Mesenchymal stem cell (in vitro differentiated cells and primary cell): ENCODE data around the gene TRPM4.

Experiments
- DNase-seq: peaks from one replicate; pipeline ENCODE4 v3.0.0-alpha.2; 2013
- H2AFZ ChIP-seq: one replicate; pipeline ENCODE4 v1.6.1; 2013; ENCODE audit warnings: low read depth, mild to moderate bottlenecking, control low read depth, inconsistent platforms, low read length, moderate library complexity
- H2AK5ac ChIP-seq: 2 replicates; pipeline ENCODE4 v1.6.1; 2013; ENCODE audit warnings: low read length, moderate library complexity, mild to moderate bottlenecking, inconsistent platforms; ENCODE audit not compliant: severe bottlenecking
- H2BK120ac ChIP-seq: one replicate; pipeline ENCODE4 v1.6.1; 2013; ENCODE audit warnings: low read depth, mild to moderate bottlenecking, inconsistent platforms, low read length, moderate library complexity
- H2BK12ac ChIP-seq, 2 experiments: one replicate each; pipeline ENCODE4 v1.6.1; 2013; ENCODE audit warnings: inconsistent platforms in 2 of 2, low read length in 2 of 2, mild to moderate bottlenecking in 2 of 2, moderate library complexity in 2 of 2, control low read depth in 1 of 2
- H2BK15ac ChIP-seq: one replicate; pipeline ENCODE4 v1.6.1; 2013; ENCODE audit warnings: mild to moderate bottlenecking, low read depth, inconsistent platforms; ENCODE audit not compliant: poor library complexity, severe bottlenecking
- H2BK5ac ChIP-seq: 2 replicates; pipeline ENCODE4 v1.6.1; 2013; ENCODE audit warnings: low read depth, mild to moderate bottlenecking, low read length, control low read depth, inconsistent platforms; ENCODE audit not compliant: poor library complexity, severe bottlenecking
- H3K14ac ChIP-seq, 2 experiments: one replicate each; pipeline ENCODE4 v1.6.1; 2013; ENCODE audit warnings: inconsistent platforms in 2 of 2, low read length in 2 of 2, control low read depth in 1 of 2, mild to moderate bottlenecking in 1 of 2, moderate library complexity in 1 of 2
- H3K18ac ChIP-seq, 2 experiments: one replicate each; pipeline ENCODE4 v1.6.1; 2013; ENCODE audit warnings: inconsistent platforms in 2 of 2, low read length in 2 of 2, control low read depth in 1 of 2, low read depth in 1 of 2, mild to moderate bottlenecking in 1 of 2
- H3K23ac ChIP-seq, 2 experiments: one replicate each; pipeline ENCODE4 v1.6.1; 2013; ENCODE audit warnings: inconsistent platforms in 2 of 2, low read length in 2 of 2, mild to moderate bottlenecking in 2 of 2, moderate library complexity in 2 of 2, control low read depth in 1 of 2
- H3K27ac ChIP-seq: 2 replicates; pipeline ENCODE4 v1.5.1; 2013; ENCODE audit warnings: mild to moderate bottlenecking, moderate library complexity, low read length, control low read depth, inconsistent platforms; ENCODE audit not compliant: poor library complexity, severe bottlenecking
- H3K27me3 ChIP-seq, 2 experiments: 2 replicates each; pipeline versions ENCODE4 v1.6.1 to v1.7.0; 2013; ENCODE audit warnings: low read length in 2 of 2, mild to moderate bottlenecking in 2 of 2, moderate library complexity in 2 of 2, control low read depth in 1 of 2, inconsistent platforms in 1 of 2; ENCODE audit not compliant: control insufficient read depth in 1 of 2, insufficient read depth in 1 of 2
- H3K36me3 ChIP-seq, 2 experiments: 2 replicates each; pipeline versions ENCODE4 v1.6.1 to v1.7.0; 2013; ENCODE audit warnings: low read length in 2 of 2, control low read depth in 1 of 2, inconsistent platforms in 1 of 2, low read depth in 1 of 2, mild to moderate bottlenecking in 1 of 2; ENCODE audit not compliant: insufficient read depth in 2 of 2, control insufficient read depth in 1 of 2
- H3K4ac ChIP-seq, 2 experiments: one replicate each; pipeline ENCODE4 v1.6.1; 2013; ENCODE audit warnings: inconsistent platforms in 2 of 2, low read length in 2 of 2, mild to moderate bottlenecking in 2 of 2, moderate library complexity in 2 of 2, control low read depth in 1 of 2, low read depth in 1 of 2
- H3K4me1 ChIP-seq: 2 replicates; pipeline ENCODE4 v1.6.1; 2013; ENCODE audit warnings: low read depth, low read length, control low read depth; ENCODE audit not compliant: control insufficient read depth, insufficient read depth
- H3K4me2 ChIP-seq: 2 replicates; pipeline ENCODE4 v1.6.1; 2013; ENCODE audit warnings: low read length, mild to moderate bottlenecking, inconsistent platforms; ENCODE audit not compliant: poor library complexity, severe bottlenecking
- H3K4me3 ChIP-seq, 2 experiments: 2 replicates each; pipeline versions ENCODE4 v1.5.1 to v1.7.0; 2013; ENCODE audit warnings: low read length in 2 of 2, mild to moderate bottlenecking in 2 of 2, control low read depth in 1 of 2, low read depth in 1 of 2; ENCODE audit not compliant: insufficient read depth in 1 of 2
- H3K79me1 ChIP-seq: replicated peaks from 2 replicates; pipeline ENCODE4 v1.6.1; 2013; ENCODE audit warnings: mild to moderate bottlenecking, control low read depth, low read length, inconsistent platforms; ENCODE audit not compliant: poor library complexity, severe bottlenecking
- H3K9ac ChIP-seq: 2 replicates; pipeline ENCODE4 v1.7.0; 2013; ENCODE audit warnings: mild to moderate bottlenecking, low read length, moderate library complexity
- H3K9me3 ChIP-seq: 2 replicates; pipeline ENCODE4 v1.7.0; 2013; ENCODE audit warnings: mild to moderate bottlenecking, low read length; ENCODE audit not compliant: control insufficient read depth
- H4K8ac ChIP-seq: one replicate; pipeline ENCODE4 v1.6.1; 2013; ENCODE audit warnings: inconsistent platforms, mild to moderate bottlenecking, low read length, moderate library complexity
- H4K91ac ChIP-seq: one replicate; pipeline ENCODE4 v1.6.1; 2013; ENCODE audit warnings: mild to moderate bottlenecking, low read length, inconsistent platforms
- WGBS: methylation state at CpG from one replicate; pipeline ENCODE4 v1.1.7; 2013; ENCODE audit warnings: mixed read lengths; 5-methylcytosine and 5-hydroxymethylcytosine counted together

The TRPM4 gene

GRCh38 chr19:49213791-49214190, 56.2 kb downstream of the TRPM4 start:
- Histone ChIP-seq H3K18ac (no peak overlapping the region), H2BK120ac (no peak overlapping the region), H3K4me1 (peaks cover 1% of the 10 kb centered on the region), H4K91ac (no peak overlapping the region), H3K4me2 (no peak overlapping the region), H2AFZ (no peak overlapping the region), H4K8ac (no peak overlapping the region), H3K9ac (no peak overlapping the region), H3K27ac (no peak overlapping the region), H3K27me3 (no peaks in the 10 kb centered on the region), H3K14ac (no peak overlapping the region), H3K36me3 (peaks cover 30 to 34% of the 10 kb centered on the region in 2 experiments), H3K4ac (no peak overlapping the region), H3K4me3 (no peak overlapping the region), H2BK5ac (no peak overlapping the region), H2BK12ac (no peak overlapping the region), H3K79me1 (peaks cover 5% of the 10 kb centered on the region), H2AK5ac (no peak overlapping the region), H3K9me3 (no peaks in the 10 kb centered on the region), H2BK15ac (no peak overlapping the region), H3K23ac (no peak overlapping the region)
- DNase-seq, result no peak
- WGBS, result 92% methylated on average over 13 of the region's 13 CpGs

GRCh38 chr19:49214701-49215100, 57.1 kb downstream of the TRPM4 start:
- DNase-seq, result no peak

GRCh38 chr19:49216071-49216470, 58.5 kb downstream of the TRPM4 start:
- no peaks in the 10 kb centered on the region for H3K9me3 ChIP-seq
- no peak overlapping the region for H3K9ac ChIP-seq
- H3K36me3 ChIP-seq, result peaks cover 18 to 29% of the 10 kb centered on the region in 2 experiments

More at GRCh38 chr19:49214701-49215100, 57.1 kb downstream of the TRPM4 start:
- no peak overlapping the region for H3K27ac ChIP-seq
- H4K91ac ChIP-seq, result no peak overlapping the region
- no peak overlapping the region for H3K9ac ChIP-seq
- H2AFZ ChIP-seq, result no peak overlapping the region
- H2BK5ac ChIP-seq, result no peak overlapping the region
- no peak overlapping the region for H3K4me3 ChIP-seq
- H3K18ac ChIP-seq, result no peak overlapping the region
- H2BK12ac ChIP-seq, result no peak overlapping the region
- H3K23ac ChIP-seq, result no peak overlapping the region
- peaks cover 30 to 34% of the 10 kb centered on the region in 2 experiments for H3K36me3 ChIP-seq
- H3K79me1 ChIP-seq, result peaks cover 5% of the 10 kb centered on the region
- H3K27me3 ChIP-seq, result no peaks in the 10 kb centered on the region
- no peak overlapping the region for H4K8ac ChIP-seq
- H3K14ac ChIP-seq, result no peak overlapping the region
- H2BK15ac ChIP-seq, result no peak overlapping the region
- no peak overlapping the region for H2AK5ac ChIP-seq
- no peak overlapping the region for H3K4me2 ChIP-seq
- peaks cover 1% of the 10 kb centered on the region for H3K4me1 ChIP-seq
- H3K9me3 ChIP-seq, result no peaks in the 10 kb centered on the region
- H2BK120ac ChIP-seq, result no peak overlapping the region
- WGBS, result 98% methylated on average over 9 of the region's 9 CpGs
- H3K4ac ChIP-seq, result no peak overlapping the region

GRCh38 chr19:49217382-49217781, 59.8 kb downstream of the TRPM4 start:
- H3K9ac ChIP-seq, result no peak overlapping the region
- no peak overlapping the region for H2BK12ac ChIP-seq
- no peaks in the 10 kb centered on the region for H3K79me1 ChIP-seq
- no peak overlapping the region for H2BK120ac ChIP-seq
- peak overlapping the region; percentile 18 for H2AK5ac ChIP-seq
- no peak overlapping the region for H2AFZ ChIP-seq
- no peak overlapping the region for H3K23ac ChIP-seq
- WGBS, result 96% methylated on average over 6 of the region's 6 CpGs
- no peak overlapping the region for H3K18ac ChIP-seq
- H2BK15ac ChIP-seq, result no peak overlapping the region
- no peak overlapping the region for H3K4me3 ChIP-seq
- no peak overlapping the region for H3K4ac ChIP-seq
- H3K36me3 ChIP-seq, result peaks cover 8 to 15% of the 10 kb centered on the region in 2 experiments
- peak; percentile 22 for DNase-seq
- no peak overlapping the region for H3K4me2 ChIP-seq
- peaks cover 1% of the 10 kb centered on the region for H3K4me1 ChIP-seq
- H3K27me3 ChIP-seq, result no peaks in the 10 kb centered on the region
- no peak overlapping the region for H4K91ac ChIP-seq
- no peak overlapping the region for H2BK5ac ChIP-seq
- no peaks in the 10 kb centered on the region for H3K9me3 ChIP-seq
- H3K27ac ChIP-seq, result no peak overlapping the region
- no peak overlapping the region for H3K14ac ChIP-seq
- no peak overlapping the region for H4K8ac ChIP-seq

More at GRCh38 chr19:49216071-49216470, 58.5 kb downstream of the TRPM4 start:
- no peak overlapping the region for H3K4ac ChIP-seq
- H2AK5ac ChIP-seq, result no peak overlapping the region
- no peak overlapping the region for H3K14ac ChIP-seq
- no peak overlapping the region for H2BK5ac ChIP-seq
- H2AFZ ChIP-seq, result no peak overlapping the region
- no peak overlapping the region for H3K4me3 ChIP-seq
- 78% methylated on average over 10 of the region's 10 CpGs for WGBS
- peaks cover 1% of the 10 kb centered on the region for H3K4me1 ChIP-seq
- no peak overlapping the region for H4K8ac ChIP-seq
- H4K91ac ChIP-seq, result no peak overlapping the region
- H3K27me3 ChIP-seq, result no peaks in the 10 kb centered on the region
- peak; percentile 8 for DNase-seq
- H2BK120ac ChIP-seq, result no peak overlapping the region
- H3K4me2 ChIP-seq, result peak overlapping the region; percentile 16
- H3K23ac ChIP-seq, result no peak overlapping the region
- peak overlapping the region; percentile 30 for H3K27ac ChIP-seq
- H3K79me1 ChIP-seq, result peaks cover 3% of the 10 kb centered on the region
- no peak overlapping the region for H2BK15ac ChIP-seq
- H3K18ac ChIP-seq, result no peak overlapping the region
- H2BK12ac ChIP-seq, result no peak overlapping the region
